Measurements from ENCODE around the gene ABCB6.
"Not testable (repeated sequence)": the region's sequence is repeated elsewhere in the genome, so short reads cannot be mapped to it uniquely, and the experiment has no call there.

ABCB6 gene

DNA sequence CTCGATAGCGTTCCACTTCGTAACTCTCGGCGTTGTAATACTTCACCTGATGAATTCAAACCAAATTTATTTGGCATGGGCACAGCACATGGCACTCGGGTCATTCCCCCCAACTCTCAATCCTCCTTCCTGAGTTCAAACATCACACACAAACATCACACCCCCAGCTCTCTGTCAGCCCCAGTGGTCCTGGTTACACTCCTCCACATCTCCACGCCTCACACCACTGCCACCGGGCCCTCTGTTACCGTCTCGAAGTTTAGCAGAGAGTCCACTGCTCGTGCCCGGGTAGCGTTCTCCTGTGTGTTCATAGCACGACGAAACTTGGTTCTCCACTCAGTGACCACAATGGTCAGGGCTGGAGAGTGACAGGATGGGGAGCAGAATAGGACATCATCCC, 4.6 kb downstream of the ABCB6 start:
- in situ Hi-C loops (cut with MboI; ENCODE audit: low sequenced_read_pairs), result no loop called here

DNA sequence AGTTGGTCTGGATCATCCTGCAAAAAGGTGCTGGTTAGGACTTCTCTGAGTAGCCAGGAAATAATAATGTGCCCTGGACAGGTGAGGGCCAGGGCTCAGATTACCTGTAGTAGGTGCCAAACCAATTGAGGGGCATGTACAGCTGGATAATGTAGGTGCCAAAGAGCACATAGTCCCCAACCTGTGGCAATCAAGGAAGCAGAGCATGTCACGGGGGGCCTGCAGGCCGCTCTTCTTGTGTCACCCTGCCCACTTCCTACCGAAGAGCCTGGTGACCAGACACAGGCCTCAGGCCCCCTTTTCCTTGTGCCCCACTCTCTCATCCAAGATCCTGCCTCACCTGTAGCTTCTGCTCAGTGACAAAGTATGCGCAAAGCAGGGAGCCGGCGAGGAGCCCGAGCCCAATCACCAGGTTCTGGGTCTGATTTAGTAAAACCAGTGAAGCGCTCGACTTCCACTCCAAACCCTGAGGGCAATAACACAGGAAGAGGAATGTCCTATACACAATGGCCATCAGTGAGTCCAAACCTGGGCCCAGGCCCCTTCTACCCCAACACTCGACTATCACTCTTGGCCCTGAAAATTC, 5.2 kb downstream of the ABCB6 start:
- in situ Hi-C loops (cut with MboI; ENCODE audit: low sequenced_read_pairs), result no loop called here

DNA sequence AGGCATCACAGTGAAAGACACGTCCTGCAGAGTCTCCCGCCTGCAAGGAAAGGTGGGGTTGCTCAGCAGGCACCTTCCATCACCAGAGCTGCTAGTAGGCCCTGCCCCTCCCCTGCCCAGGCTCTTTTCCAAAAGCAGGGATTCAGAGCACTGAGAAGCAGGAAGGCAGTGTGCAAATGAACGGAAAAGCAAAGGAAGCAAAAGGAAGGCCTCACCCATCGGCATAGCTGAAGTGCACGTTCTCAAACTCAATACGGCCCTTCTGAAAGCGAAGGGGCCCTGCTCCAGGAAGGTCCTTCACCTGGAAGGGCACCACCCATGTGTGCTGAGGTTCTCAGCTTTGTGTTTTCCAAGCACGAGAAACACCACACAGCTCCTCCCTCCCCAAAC, 5.7 kb downstream of the ABCB6 start:
- in situ Hi-C loops (cut with MboI; ENCODE audit: low sequenced_read_pairs), result no loop called here

DNA sequence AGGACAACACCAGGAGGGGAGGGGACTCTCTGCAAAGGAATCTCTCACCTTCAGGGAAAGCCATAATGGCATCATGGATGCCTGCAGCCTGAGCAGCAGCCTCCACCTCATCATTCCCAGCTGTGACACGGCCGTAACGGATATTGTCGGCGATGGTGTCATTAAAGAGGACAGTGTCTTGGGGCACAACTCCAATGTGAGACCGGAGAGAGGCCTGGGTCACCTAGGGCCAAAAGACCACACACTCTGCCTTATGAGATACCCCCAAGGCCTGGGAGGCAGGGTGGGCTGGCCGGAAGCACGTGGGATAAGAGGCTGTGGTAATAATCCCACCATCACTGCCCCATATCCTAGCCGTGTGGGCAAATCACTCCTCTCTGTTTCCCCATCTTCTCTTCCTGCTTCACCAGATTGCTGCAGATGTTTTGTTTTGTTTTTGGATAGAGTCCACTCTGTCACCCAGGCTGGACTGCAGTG, 7.8 kb downstream of the ABCB6 start:
- in situ Hi-C loops (cut with MboI; ENCODE audit: low sequenced_read_pairs), result no loop called here

DNA sequence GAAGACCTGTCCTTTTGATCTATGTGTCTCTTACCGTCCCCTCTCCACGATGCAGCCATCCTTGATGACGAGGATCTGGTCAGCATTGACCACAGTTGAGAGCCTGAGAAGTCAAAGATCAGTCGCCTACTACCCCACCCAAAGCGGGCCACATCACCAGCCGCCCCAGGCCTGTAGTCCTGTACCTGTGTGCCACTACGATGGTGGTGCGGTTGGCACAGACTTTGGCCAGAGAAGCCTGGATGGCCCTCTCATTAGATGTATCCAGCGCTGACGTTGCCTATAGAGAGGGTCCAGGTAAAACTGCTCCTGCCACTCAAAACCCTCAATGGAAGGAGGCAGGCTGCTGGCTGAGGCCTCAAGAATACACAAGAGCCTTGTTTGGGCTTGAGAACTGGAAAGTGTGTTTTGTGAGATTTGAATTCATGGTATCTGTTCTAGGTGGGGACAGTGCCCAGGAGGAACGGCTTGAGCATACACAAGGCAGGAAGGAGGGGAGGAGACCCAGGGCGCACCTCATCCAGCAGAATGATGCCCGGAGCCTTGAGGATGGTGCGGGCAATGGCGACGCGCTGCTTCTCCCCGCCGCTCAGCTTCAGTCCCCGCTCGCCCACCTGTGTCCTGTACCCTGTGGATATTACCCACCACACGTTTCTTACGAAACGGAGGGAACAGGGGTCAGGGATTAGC, 8.4 kb downstream of the ABCB6 start:
- in situ Hi-C loops (cut with MboI; ENCODE audit: low sequenced_read_pairs), result no loop called here

DNA sequence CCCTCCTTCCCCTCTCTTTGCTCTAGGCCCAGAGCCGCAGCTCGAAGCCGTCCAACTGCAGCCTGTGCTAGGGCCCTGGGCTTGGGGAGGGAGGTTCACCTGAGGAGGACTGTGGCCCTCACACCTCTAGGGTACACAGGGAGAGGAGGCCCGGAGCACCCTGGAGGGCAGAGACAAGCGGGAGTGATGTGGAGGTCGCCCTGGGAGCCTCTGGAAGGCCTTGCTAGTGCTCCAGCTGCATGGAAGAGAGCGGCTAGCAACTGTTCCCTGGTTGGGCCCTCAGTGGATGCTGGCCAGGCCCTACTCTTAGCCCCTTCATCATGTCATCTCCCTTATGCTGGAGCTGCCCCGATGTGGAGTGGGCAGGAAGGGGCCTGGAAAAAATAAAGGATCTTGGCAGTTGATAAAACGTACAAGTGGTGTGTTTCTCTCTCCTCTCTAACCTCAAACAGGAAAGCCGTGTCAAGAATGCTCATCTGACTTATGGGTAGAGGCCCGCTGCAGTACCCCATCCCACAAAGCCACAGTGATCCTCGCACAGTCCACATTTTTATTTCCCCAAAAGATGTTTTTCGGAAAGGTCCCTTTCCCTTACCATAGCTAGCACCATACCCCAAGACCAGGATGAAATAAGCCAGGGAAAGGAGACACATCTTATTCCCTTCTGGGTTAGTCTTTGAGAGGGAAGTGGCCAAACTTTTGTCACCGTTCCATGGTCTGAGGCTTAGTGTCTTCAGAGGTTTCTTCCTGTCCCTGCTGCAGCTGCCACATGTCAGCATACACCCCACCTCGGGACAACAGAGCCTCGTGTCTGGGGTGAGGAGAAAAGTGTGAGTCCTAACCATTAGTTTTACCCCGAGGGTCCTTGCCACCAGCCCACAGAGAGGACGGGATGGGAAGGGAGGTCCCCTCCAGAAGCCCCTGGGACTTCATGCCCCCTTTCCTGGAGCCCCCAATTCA, 9.2 kb downstream of the ABCB6 start:
- in situ Hi-C loops (cut with MboI; ENCODE audit: low sequenced_read_pairs), result no loop called here

DNA sequence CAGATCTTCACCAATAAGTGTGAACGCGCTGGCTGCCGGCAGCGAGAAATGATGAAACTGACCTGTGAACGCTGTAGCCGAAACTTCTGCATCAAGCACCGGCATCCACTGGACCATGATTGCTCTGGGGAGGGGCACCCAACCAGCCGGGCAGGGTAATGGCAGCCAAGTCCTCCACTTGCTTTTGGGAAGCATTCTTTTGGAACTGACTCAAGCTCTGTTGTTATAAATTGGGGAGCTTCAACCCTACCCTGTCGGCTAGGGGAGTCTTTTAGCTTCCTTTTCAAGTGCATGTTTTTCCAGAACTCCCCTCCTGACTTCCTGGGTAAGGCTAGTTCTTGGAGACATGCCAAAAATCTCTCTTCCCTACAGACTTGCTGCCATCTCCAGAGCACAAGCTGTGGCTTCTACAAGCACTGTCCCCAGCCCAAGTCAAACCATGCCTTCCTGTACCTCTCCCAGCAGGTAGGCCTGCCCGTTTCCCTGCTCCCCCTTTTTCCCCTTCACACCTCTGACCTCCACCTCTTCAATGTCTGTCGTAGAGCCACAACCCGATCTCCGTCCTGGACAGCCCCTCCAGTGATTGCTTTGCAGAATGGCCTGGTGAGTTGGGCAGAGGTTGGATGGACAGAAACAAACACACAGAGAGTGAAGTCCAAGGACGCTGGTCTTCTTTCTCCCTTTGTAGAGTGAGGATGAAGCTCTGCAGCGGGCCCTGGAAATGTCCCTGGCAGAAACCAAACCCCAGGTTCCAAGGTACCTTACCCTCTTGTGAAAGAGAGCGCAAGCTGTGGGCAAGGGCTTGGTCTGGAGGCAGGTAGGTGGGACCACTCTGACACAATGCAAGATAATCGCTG, 10.6 kb downstream of the ABCB6 start:
- in situ Hi-C loops (cut with MboI; ENCODE audit: low sequenced_read_pairs), result no loop called here

DNA sequence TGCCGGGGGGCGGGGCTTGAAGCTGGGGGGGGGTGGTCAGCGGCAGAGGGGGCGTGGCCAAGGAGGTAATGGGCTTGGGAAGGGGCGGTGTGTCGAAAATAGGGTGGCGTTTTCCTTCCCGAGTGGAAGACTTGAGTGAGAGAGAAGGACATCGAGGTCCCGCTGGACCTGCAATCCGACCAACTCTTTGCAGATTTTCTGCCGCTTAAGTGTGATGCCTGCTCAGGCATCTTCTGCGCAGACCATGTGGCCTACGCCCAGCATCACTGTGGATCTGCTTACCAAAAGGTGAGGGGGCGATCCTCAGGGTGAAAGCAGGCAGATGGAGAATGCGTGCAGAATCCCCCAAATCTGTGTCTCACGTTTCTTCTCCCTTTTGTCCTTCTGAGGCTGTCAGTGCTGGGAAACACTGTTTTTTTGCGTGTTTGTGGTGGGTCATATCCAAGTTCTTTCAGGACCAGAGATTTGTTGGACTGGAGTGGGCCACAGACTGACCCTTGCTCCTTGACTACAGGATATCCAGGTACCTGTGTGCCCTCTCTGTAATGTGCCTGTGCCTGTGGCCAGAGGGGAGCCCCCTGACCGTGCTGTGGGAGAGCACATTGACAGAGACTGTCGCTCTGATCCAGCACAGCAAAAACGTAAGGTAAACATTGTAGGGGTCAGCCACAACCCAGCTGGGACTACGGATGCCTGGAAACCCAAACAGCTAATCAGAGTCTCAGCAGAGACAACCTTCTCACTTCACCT, 11.4 kb downstream of the ABCB6 start:
- in situ Hi-C loops (cut with MboI; ENCODE audit: low sequenced_read_pairs), result no loop called here

DNA sequence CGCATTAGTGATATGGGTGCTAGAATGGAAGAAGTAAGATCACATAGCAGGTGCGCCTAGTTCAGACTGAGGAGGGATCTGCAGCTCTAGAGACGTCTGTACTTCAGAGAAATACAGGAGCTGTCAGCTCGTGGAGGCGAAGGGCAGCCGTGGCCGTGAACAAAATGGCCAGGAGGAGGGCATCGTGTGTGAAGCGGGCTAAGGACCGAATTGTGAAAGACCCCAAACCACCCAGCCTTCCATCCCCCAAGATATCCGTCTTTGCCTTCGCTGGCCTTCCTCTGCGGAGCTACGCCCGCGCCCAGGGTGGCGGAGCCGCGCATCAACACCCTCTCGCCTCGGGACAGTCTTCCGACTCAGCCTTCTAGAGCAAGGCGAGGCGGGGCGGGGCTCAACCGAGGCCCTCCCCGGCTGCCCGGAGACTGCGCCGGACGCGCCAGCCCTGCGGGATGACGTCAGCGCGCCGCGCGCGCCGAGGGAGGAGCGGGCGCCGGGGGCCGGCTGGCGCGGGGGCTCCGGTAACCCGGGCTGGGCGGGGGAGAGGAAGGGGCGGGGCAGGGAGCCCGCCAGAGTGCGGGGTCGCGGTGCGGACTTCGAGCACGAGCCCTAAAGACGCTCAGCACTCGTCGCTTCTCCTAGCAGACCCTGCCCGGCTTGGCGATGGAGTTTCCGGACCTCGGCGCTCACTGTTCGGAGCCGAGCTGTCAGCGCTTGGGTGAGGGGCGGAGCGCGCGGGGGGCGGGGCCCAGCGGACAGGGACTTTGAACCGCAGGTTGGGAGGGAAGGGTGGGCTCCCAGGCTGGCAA, 12.2 kb downstream of the ABCB6 start, which contains the start of gene ZFAND2B:
TSS of gene ZFAND2B (plus strand) at position 455 of the 806 bp plus-strand sequence. CDS start at position 661, 206 bp downstream.
- in situ Hi-C loops (cut with MboI; ENCODE audit: low sequenced_read_pairs), result no loop called here

DNA sequence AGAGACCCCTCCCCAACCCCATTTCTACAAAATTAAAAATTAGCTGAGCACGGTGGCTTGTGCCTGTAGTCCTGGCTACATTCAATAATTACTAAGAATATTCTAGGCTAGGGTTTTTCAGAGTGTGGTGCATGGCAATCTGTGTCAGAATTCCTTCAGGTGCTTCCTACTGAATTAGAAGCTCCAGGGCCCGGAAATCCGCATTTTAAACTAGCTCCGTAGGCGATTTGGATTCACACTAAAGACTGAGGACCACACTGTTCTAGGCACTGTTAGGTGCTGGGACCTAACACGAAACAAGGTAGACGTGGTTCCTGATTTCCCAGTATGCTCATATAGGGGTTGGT, 12.8 kb downstream of the ABCB6 start:
- in situ Hi-C loops (cut with MboI; ENCODE audit: low sequenced_read_pairs), result no loop called here

DNA sequence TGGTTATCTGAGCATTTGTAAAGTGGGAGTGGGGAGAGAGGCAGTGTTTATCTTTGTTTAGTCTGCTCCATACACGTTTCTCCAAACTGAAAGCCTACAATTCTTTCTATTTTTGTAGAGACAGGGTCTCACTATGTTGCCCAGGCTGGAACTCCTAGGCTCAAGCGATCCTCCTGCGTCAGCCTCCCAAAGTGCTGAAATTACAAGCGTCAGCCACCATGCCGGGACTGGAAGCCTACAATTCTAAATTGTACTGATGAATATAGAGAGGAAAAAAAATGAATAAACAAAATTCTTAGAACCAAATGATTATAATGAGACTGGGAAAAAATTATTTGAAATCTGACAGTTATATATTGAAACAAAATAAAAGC, 13.6 kb downstream of the ABCB6 start:
- in situ Hi-C loops (cut with MboI; ENCODE audit: low sequenced_read_pairs), result no loop called here

DNA sequence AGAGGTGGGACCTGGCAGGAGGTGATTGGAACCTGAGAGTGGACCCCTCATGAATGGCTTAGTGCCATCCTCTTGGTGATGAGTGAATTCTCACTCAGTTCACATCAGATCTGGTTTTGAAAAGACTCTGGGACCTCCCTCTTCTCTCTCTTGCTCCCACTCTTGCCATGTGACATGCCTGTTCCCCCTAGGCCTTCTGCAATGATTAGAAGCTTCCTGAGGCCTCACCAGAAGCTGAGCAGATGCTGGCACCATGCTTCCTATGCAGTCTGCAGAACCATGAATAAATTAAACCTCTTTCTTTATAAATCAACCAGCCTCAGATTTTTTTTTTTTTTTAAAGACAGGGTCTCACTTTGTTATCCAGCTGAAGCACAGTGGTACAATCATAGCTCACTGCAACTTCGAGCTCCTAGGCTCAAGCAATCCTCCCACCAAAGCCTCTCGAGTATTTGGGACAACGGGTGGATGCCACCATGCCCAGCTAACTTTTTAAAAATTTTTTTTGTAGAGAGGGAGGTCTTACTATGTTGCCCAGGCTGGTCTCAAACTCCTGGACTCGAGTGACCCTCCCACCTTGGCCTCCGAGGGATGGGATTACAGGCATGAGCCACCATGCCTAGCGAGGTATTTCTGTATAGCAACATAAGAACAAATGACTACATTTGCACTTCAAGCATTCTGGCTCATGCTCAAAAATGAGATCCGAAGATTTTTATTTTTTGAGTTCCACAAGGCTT, 14.2 kb downstream of the ABCB6 start:
- in situ Hi-C loops (cut with MboI; ENCODE audit: low sequenced_read_pairs), result no loop called here

DNA sequence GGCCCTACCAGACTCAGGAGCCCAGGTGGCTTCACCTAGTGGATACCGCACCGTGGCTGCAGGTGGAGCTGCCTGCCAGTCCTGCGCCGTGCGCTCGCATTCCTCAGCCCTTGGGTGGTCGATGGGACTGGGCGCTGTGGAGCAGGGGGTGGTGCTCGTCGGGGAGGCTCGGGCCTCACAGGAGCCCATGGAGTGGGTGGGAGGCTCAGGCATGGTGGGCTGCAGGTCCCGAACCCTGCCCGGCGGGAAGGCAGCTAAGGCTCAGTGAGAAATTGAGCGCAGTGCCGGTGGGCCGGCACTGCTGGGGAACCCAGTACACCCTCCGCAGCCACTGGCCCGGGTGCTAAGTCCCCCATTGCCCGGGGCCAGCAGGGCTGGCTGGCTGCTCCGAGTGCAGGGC, 17.4 kb downstream of the ABCB6 start:
- in situ Hi-C loops (cut with MboI; ENCODE audit: low sequenced_read_pairs), result not testable (repeated sequence)

DNA sequence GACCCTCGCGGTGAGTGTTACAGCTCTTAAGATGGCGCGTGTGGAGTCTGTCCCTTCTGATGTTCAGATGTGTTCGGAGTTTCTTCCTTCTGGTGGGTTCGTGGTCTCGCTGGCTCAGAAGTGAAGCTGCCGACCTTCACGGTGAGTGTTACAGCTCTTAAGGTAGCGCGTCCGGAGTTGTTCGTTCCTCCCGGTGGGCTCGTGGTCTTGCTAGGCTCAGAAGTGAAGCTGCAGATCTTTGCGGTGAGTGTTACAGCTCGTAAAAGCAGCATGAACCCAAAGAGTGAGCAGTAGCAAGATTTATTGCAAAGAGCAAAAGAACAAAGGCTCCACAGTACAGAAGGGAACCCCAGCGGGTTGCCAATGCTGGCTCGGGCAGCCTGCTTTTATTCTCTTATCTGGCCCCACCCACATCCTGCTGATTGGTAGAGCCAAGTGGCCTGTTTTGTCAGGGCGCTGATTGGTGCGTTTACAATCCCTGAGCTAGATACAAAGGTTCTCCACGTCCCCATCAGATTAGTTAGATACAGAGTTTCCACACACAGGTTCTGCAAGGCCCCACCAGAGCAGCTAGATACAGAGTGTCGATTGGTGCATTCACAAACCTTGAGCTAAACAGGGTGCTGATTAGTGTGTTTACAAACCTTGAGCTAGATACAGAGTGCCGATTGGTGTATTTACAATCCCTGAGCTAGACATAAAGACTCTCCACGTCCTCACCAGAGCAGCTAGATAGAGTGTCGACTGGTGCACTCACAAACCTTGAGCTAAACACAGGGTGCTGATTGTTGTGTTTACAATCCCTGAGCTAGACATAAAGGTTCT, 18.0 kb downstream of the ABCB6 start:
- in situ Hi-C loops (cut with MboI; ENCODE audit: low sequenced_read_pairs), result not testable (repeated sequence)

DNA sequence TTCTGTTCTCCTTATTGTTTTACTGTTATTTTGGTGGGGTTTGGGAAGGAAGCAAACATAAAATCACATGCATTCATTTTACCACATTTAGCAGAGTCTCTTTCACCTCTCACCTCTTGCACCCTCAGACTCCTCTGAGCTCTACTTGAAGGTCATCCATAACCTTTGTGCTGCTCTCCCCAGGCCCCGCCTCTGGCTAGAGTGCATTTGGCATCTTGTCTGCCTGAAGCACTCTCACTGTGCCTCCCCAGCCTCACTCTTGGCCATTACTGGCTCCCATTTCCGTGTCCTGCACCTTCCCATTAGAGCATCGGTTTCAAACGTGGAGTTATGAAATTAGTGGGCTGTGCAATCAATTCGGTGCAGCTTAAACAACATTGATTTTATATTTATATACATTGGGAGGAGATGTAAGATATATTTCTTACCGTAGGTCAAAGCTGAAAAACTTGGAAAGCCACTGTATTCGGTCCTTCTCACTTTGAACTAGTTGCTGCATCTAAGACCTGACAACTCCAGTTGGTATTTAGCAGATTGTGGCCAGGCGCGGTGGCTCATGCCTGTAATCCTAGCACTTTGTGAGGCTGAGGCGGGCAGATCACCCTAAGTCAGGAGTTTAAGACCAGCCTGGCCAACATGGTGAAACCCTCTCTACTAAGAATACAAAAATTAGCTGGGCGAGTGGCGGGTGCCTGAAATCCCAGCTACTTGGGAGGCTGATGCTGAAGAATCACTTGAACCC, 19.1 kb downstream of the ABCB6 start:
- in situ Hi-C loops (cut with MboI; ENCODE audit: low sequenced_read_pairs), result no loop called here

DNA sequence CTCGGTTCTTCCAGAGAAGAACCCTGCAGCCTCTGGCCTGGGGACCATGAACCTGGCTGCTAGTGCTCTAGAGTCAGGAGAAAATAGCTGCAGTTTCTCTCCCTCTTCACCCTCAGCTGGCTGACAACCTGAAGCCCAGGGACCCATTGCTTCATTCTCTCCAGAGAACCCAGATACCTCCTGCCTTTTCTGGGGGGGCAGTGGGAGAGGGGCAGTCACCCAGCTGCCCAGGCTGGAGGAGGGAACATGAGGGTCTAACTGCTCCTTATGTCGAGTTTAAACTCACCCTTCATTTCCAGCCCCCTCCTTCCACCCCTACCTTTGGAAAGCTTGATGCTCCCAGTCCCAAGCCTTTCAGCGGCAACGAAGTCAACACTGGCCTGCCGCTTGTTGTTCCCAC, 19.8 kb downstream of the ABCB6 start:
- in situ Hi-C loops (cut with MboI; ENCODE audit: low sequenced_read_pairs), result no loop called here

DNA sequence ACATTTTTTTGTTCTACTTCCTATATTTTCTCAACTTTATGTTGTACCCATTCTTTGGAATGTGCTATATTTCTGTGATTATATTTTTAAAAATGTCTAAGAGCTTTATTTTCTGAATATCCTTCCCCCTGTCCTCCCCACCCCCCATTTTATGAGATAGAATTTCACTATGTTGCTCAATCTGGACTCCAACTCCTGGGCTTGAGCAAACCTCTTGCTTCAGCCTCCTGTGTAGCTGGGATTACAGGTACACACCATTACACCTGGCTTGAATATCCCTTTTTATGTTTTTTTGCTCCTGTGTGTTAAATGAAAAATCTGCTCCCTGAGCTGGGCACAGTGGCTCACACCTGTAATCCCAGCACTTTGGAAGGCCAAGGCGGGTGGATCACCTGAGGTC, 21.4 kb downstream of the ABCB6 start:
- in situ Hi-C loops (cut with MboI; ENCODE audit: low sequenced_read_pairs), result no loop called here
